ENCODE results near the gene TLL2.

GRCh38 chr10:96334616-96335526 is 178.9 kb downstream of the TLL2 start:
- TF ChIP-seq CTCF (IDR thresholded peaks at IDR 0.05) (peak; percentile 39 to 71 (median 49)), POLR2A (IDR thresholded peaks at IDR 0.05) (no peak)

All from adrenal gland (tissue), 5 donors.